SK-N-SH treated with all-trans-retinoic acid at 6 μM for 48 hours (cell line): ENCODE data around the gene RNF115.

ENCODE experiments used
- ATAC-seq: fragments of 200-7000 bp; cut with Tn5 transposase; 3 replicates; pipeline ENCODE4 v1.9.1; 2020; ENCODE audit warnings: mild to moderate bottlenecking, moderate library complexity
- CREB5 ChIP-seq: fragments of 250-450 bp; sonication (Bioruptor Pico); IDR thresholded peaks from 2 replicates; pipeline ENCODE4 v1.5.1; 2020; ENCODE audit warnings: low read depth, mild to moderate bottlenecking, moderate library complexity
- GLIS3 ChIP-seq: fragments of 250-450 bp; sonication (Bioruptor Pico); IDR thresholded peaks from 2 replicates; pipeline ENCODE4 v1.5.0; 2020; ENCODE audit warnings: mild to moderate bottlenecking, moderate library complexity
- TCF4 ChIP-seq: fragments of 250-450 bp; sonication (Bioruptor Pico); IDR thresholded peaks from 2 replicates; pipeline ENCODE4 v1.8.0; 2021; ENCODE audit warnings: mild to moderate bottlenecking, moderate library complexity, borderline replicate concordance
- TOX ChIP-seq: fragments of 250-450 bp; sonication (Bioruptor Pico); IDR thresholded peaks from 2 replicates; pipeline ENCODE4 v1.8.0; 2021; ENCODE audit warnings: mild to moderate bottlenecking, moderate library complexity, borderline replicate concordance
- ZC3H10 ChIP-seq: fragments of 250-450 bp; sonication (Bioruptor Pico); IDR thresholded peaks from 2 replicates; pipeline ENCODE4 v1.5.1; 2021; ENCODE audit warnings: mild to moderate bottlenecking, moderate library complexity
- ZFP3 ChIP-seq: fragments of 250-450 bp; sonication (Bioruptor Pico); IDR thresholded peaks from 2 replicates; pipeline ENCODE4 v1.5.0; 2020; ENCODE audit warnings: mild to moderate bottlenecking, moderate library complexity
- ZFP30 ChIP-seq: fragments of 450-650 bp; formaldehyde crosslinking; IDR thresholded peaks from 2 replicates; pipeline ENCODE4 v1.5.0; 2022; ENCODE audit warnings: mild to moderate bottlenecking, moderate library complexity
- ZNF565 ChIP-seq: fragments of 450-650 bp; formaldehyde crosslinking; conservative IDR thresholded peaks from 2 replicates; pipeline ENCODE4 v1.5.0; 2020; ENCODE audit warnings: low read depth, mild to moderate bottlenecking, moderate library complexity
- ZNF70 ChIP-seq: fragments of 450-650 bp; formaldehyde crosslinking; IDR thresholded peaks from 2 replicates; pipeline ENCODE4 v1.5.0; 2020; ENCODE audit warnings: mild to moderate bottlenecking, moderate library complexity
- ZNF8 ChIP-seq: fragments of 450-650 bp; formaldehyde crosslinking; IDR thresholded peaks from 2 replicates; pipeline ENCODE4 v1.5.0; 2020; ENCODE audit warnings: mild to moderate bottlenecking, moderate library complexity
- TF ChIP-seq, protein P1 (sequence below): fragments of 250-450 bp; sonication (Bioruptor Pico); IDR thresholded peaks from 2 replicates; pipeline ENCODE4 v1.8.0; 2021; ENCODE audit warnings: low read depth, mild to moderate bottlenecking, moderate library complexity, borderline replicate concordance
- TF ChIP-seq, protein P2 (sequence below): fragments of 250-450 bp; sonication (Bioruptor Pico); IDR thresholded peaks from 2 replicates; pipeline ENCODE4 v1.5.1; 2021; ENCODE audit warnings: mild to moderate bottlenecking, moderate library complexity
- TF ChIP-seq, protein P3 (sequence below): fragments of 250-450 bp; sonication (Bioruptor Pico); IDR thresholded peaks from 2 replicates; pipeline ENCODE4 v1.5.0; 2020; ENCODE audit warnings: mild to moderate bottlenecking, moderate library complexity

The RNF115 gene

DNA sequence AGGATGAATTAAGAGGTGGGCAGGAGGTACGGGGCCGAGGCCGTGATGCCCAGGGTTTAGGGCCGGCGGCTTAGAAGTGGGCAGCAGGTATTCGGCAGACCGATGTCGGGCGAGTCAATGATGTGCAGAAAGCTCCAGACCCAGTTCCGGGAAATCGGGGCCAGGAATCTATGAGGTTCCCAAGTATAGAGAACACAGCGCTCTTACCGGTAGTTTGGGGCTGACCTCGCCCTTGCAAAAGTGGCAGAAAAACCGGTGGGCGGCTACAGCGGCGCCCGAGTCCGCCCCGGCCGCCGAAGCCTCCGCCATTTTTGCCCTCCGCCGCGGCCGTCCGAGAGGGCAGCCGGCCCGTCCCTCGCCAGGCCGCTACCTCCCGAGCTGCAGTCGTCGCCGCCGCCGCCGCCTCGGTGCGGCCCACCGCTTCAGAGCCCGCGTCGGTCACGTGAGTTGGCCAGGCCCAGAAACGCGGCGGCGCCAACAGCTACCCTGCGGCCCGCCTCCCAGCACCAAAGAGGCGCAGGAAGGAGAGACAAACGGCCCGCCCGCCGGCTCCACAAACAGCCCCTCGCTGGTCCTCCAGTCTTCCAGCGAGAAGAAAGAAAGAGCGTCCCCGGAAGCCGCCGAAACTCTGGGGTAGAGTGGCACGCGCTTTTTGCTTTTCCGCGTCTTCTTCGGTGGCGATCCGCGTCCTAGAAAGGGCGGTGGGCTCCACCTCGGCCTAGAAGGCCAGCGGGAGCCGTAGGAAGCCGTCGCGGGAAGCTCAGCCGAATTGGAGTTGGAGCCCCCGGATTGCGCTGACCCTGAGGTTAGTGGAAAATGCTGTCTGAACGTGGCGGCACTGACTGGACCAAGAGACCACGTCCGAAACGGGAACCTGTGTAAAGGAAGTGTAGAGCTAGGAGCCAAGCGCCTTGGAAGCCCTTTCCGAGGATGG, at the start of gene RNF115, which contains the start of gene POLR3C:
RNF115 (minus strand) TSS at position 531 of the 934 bp plus-strand sequence; CDS start at position 309, 222 bp downstream.
POLR3C (plus strand) TSS at position 636 of the 934 bp plus-strand sequence. CDS start 1,577 bp downstream, outside the sequence.
- ATAC-seq: peak; percentile 94
- TF ChIP-seq TOX (CRISPR knock-in tag) (no peak), ZFP3 (CRISPR knock-in tag) (peak; percentile 39; the same call in 1 of the 2 replicates)
- TF ChIP-seq, protein P1, sequence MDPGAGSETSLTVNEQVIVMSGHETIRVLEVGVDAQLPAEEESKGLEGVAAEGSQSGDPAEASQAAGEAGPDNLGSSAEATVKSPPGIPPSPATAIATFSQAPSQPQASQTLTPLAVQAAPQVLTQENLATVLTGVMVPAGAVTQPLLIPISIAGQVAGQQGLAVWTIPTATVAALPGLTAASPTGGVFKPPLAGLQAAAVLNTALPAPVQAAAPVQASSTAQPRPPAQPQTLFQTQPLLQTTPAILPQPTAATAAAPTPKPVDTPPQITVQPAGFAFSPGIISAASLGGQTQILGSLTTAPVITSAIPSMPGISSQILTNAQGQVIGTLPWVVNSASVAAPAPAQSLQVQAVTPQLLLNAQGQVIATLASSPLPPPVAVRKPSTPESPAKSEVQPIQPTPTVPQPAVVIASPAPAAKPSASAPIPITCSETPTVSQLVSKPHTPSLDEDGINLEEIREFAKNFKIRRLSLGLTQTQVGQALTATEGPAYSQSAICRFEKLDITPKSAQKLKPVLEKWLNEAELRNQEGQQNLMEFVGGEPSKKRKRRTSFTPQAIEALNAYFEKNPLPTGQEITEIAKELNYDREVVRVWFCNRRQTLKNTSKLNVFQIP (CRISPR knock-in tag): no peak
- TF ChIP-seq, protein P2, sequence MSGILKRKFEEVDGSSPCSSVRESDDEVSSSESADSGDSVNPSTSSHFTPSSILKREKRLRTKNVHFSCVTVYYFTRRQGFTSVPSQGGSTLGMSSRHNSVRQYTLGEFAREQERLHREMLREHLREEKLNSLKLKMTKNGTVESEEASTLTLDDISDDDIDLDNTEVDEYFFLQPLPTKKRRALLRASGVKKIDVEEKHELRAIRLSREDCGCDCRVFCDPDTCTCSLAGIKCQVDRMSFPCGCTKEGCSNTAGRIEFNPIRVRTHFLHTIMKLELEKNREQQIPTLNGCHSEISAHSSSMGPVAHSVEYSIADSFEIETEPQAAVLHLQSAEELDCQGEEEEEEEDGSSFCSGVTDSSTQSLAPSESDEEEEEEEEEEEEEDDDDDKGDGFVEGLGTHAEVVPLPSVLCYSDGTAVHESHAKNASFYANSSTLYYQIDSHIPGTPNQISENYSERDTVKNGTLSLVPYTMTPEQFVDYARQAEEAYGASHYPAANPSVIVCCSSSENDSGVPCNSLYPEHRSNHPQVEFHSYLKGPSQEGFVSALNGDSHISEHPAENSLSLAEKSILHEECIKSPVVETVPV (CRISPR knock-in tag): no peak

- no peak; the same call in 2 of the 3 replicates for ATAC-seq
Measured at GRCh38 chr1:145871994-145872924, 48.4 kb upstream of the RNF115 start.

DNA sequence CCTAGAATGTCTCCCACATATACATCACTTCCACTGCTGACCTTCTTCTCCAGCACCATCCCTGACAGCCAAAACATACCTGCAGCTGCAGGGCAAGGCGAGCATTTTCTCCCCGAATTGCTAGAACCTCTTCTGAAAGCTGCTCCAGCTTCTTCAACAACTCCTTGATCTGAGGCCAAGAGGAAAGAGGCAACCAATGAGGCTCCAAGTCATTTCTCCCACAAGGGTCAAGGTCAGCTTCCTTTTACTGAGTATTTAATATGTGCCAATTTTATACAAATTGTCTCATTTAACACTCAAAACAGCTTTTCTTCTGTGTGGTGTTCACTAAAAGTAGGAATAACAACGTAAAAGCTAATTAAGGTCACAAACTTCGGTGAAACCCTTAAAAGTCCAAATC, 44.3 kb upstream of the RNF115 start:
- ATAC-seq: no peak
- TF ChIP-seq CREB5 (CRISPR knock-in tag) (no peak), ZNF8 (CRISPR knock-in tag) (no peak), TOX (CRISPR knock-in tag) (no peak)
- TF ChIP-seq, protein P3, sequence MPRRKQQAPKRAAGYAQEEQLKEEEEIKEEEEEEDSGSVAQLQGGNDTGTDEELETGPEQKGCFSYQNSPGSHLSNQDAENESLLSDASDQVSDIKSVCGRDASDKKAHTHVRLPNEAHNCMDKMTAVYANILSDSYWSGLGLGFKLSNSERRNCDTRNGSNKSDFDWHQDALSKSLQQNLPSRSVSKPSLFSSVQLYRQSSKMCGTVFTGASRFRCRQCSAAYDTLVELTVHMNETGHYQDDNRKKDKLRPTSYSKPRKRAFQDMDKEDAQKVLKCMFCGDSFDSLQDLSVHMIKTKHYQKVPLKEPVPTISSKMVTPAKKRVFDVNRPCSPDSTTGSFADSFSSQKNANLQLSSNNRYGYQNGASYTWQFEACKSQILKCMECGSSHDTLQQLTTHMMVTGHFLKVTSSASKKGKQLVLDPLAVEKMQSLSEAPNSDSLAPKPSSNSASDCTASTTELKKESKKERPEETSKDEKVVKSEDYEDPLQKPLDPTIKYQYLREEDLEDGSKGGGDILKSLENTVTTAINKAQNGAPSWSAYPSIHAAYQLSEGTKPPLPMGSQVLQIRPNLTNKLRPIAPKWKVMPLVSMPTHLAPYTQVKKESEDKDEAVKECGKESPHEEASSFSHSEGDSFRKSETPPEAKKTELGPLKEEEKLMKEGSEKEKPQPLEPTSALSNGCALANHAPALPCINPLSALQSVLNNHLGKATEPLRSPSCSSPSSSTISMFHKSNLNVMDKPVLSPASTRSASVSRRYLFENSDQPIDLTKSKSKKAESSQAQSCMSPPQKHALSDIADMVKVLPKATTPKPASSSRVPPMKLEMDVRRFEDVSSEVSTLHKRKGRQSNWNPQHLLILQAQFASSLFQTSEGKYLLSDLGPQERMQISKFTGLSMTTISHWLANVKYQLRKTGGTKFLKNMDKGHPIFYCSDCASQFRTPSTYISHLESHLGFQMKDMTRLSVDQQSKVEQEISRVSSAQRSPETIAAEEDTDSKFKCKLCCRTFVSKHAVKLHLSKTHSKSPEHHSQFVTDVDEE (CRISPR knock-in tag): no peak

More at GRCh38 chr1:145871994-145872924, 48.4 kb upstream of the RNF115 start:
- TF ChIP-seq ZNF565 (CRISPR knock-in tag): no peak
- TF ChIP-seq ZFP30: no peak
- TF ChIP-seq ZNF70 (CRISPR knock-in tag): no peak
- TF ChIP-seq TCF4 (CRISPR knock-in tag): no peak
- TF ChIP-seq ZC3H10 (CRISPR knock-in tag): no peak

- no peak for TF ChIP-seq CREB5 (CRISPR knock-in tag)
- no peak for TF ChIP-seq GLIS3 (CRISPR knock-in tag)
- ATAC-seq: no peak
Measured at GRCh38 chr1:145863282-145864018, 39.6 kb upstream of the RNF115 start.
